CD4-positive, alpha-beta T cell (primary cell): ENCODE data around the gene RASA3. TPM values are rescaled to one million over a fixed set of nuclear protein-coding genes. Genes with fewer than 3 reads are reported as not detected.

ENCODE experiments used
- ATAC-seq: fragments of 200-7000 bp; cut with Tn5 transposase; one replicate; pipeline ENCODE4 v1.10.0; 2022; ENCODE audit warnings: mild to moderate bottlenecking; ENCODE audit not compliant: poor library complexity
- CTCF ChIA-PET: fragments of 350-600 bp; sonication (Branson Sonifier 250); formaldehyde crosslinking; loops from one replicate; lab custom pipeline; 2021; ENCODE audit warnings: antibody characterized with exemption, inconsistent platforms; lab: Charles Lee
- POLR2A ChIA-PET: fragments of 350-600 bp; sonication (Branson Sonifier 250); formaldehyde crosslinking; loops from one replicate; lab custom pipeline; 2021; ENCODE audit warnings: antibody characterized with exemption, inconsistent platforms; lab: Charles Lee
- DNase-seq, 14 experiments: peaks; one replicate each; pipeline ENCODE4 v3.0.0-alpha.2; 2013 to 2020; ENCODE audit warnings: mixed read lengths in 2 of 14
- H3K27ac ChIP-seq, 2 donors: one replicate each; pipeline versions ENCODE4 v1.5.1 to v1.7.0; 2013; ENCODE audit warnings: low read length in 2 of 2, low read depth in 1 of 2, mild to moderate bottlenecking in 1 of 2
- H3K27me3 ChIP-seq, 2 experiments: 1 replicate in 1 of 2; 2 replicates in 1 of 2; pipeline versions ENCODE4 v1.6.1 to v1.7.0; 2013; ENCODE audit warnings: low read length in 2 of 2, control low read depth in 1 of 2, mild to moderate bottlenecking in 1 of 2, moderate library complexity in 1 of 2; ENCODE audit not compliant: insufficient read depth in 2 of 2, control insufficient read depth in 1 of 2
- H3K36me3 ChIP-seq: one replicate; pipeline ENCODE4 v1.6.1; 2013; ENCODE audit warnings: low read length, control low read depth; ENCODE audit not compliant: insufficient read depth
- H3K4me1 ChIP-seq: one replicate; pipeline ENCODE4 v1.6.1; 2013; ENCODE audit warnings: low read length, control low read depth; ENCODE audit not compliant: insufficient read depth
- H3K4me3 ChIP-seq: one replicate; pipeline ENCODE4 v1.5.1; 2013; ENCODE audit warnings: mild to moderate bottlenecking, low read length, moderate library complexity
- H3K9me3 ChIP-seq, 2 experiments: 1 replicate in 1 of 2; 2 replicates in 1 of 2; pipeline versions ENCODE4 v1.6.1 to v1.7.0; 2013; ENCODE audit warnings: low read length in 2 of 2, mild to moderate bottlenecking in 2 of 2, control low read depth in 1 of 2, moderate library complexity in 1 of 2; ENCODE audit not compliant: control insufficient read depth in 1 of 2, insufficient read depth in 1 of 2
- H3K27ac Mint-ChIP-seq: one replicate; pipeline ENCODE4 v1.8.0; 2020; ENCODE audit warnings: mixed read lengths
- H3K27me3 Mint-ChIP-seq: one replicate; pipeline ENCODE4 v1.8.0; 2021; ENCODE audit warnings: mixed read lengths
- H3K36me3 Mint-ChIP-seq: one replicate; pipeline ENCODE4 v1.8.0; 2021; ENCODE audit warnings: low read depth, mixed read lengths
- H3K4me1 Mint-ChIP-seq: one replicate; pipeline ENCODE4 v1.8.0; 2021; ENCODE audit warnings: low read depth, mixed read lengths
- H3K4me3 Mint-ChIP-seq: one replicate; pipeline ENCODE4 v1.8.0; 2020; ENCODE audit warnings: mild to moderate bottlenecking, mixed read lengths
- H3K9me3 Mint-ChIP-seq: one replicate; pipeline ENCODE4 v1.8.0; 2020; ENCODE audit warnings: mixed read lengths
- CTCF ChIP-seq: fragments of 200-600 bp; IDR thresholded peaks from one replicate; pipeline ENCODE4 v1.8.0; 2022; ENCODE audit warnings: antibody characterized with exemption, mild to moderate bottlenecking
- intact Hi-C, 2 experiments: fragments of 100-400 bp; cut with DNase I in 1 of 2; cut with micrococcal nuclease in 1 of 2; formaldehyde crosslinking; loops; one replicate each; pipeline versions ENCODE4 v1.15.1 to v1.9.0; 2023 to 2025; cut with DNase I, micrococcal nuclease
- total RNA-seq, 174 experiments: library from RNA in 2 of 174; stranded (reverse) in 2 of 174; gene quantifications; one replicate each; pipeline ENCODE4 v1.2.3 and lab custom pipeline; 2021 to 2026

Gene RASA3
- total RNA-seq, 2 experiments from 2014 or later = 181 to 184 TPM

GRCh38 chr13:113955235-113955634 is 177.2 kb downstream of the RASA3 start:
- ChIA-PET POLR2A (no interaction called here), CTCF (no interaction called here)
- Histone ChIP-seq H3K27ac (no peak overlapping the region), H3K27me3 (no peaks in the 10 kb centered on the region), H3K4me3 (no peak overlapping the region), H3K36me3 (peaks cover 31% of the 10 kb centered on the region), H3K4me1 (peaks cover 13% of the 10 kb centered on the region), H3K9me3 (peaks cover 0 to 43% of the 10 kb centered on the region in 2 experiments)
- no peak for ATAC-seq
- H3K27me3 Mint-ChIP-seq = no peaks in the 10 kb centered on the region
- peaks cover 49% of the 10 kb centered on the region for H3K36me3 Mint-ChIP-seq
- TF ChIP-seq CTCF = no peak
- intact Hi-C loops = no loop called here
- H3K9me3 Mint-ChIP-seq = no peaks in the 10 kb centered on the region
- no peak overlapping the region for H3K4me3 Mint-ChIP-seq
- no peaks in the 10 kb centered on the region for H3K4me1 Mint-ChIP-seq
- no peak for DNase-seq
- no peak overlapping the region for H3K27ac Mint-ChIP-seq

GRCh38 chr13:113954046-113954835 is 178.2 kb downstream of the RASA3 start:
- Mint-ChIP-seq H3K36me3 (peaks cover 42% of the 10 kb centered on the region), H3K4me1 (no peaks in the 10 kb centered on the region), H3K27ac (peak overlapping the region; percentile 53), H3K4me3 (no peak overlapping the region), H3K27me3 (no peaks in the 10 kb centered on the region), H3K9me3 (no peaks in the 10 kb centered on the region)
- H3K9me3 ChIP-seq = peaks cover 0 to 36% of the 10 kb centered on the region in 2 experiments
- no peak for DNase-seq
- TF ChIP-seq CTCF = no peak
- intact Hi-C loops = no loop called here
- POLR2A ChIA-PET = no interaction called here
- H3K36me3 ChIP-seq = peaks cover 31% of the 10 kb centered on the region
- no peak overlapping the region for H3K27ac ChIP-seq
- no peak overlapping the region for H3K4me3 ChIP-seq
- ATAC-seq = no peak
- H3K4me1 ChIP-seq = peaks cover 13% of the 10 kb centered on the region
- CTCF ChIA-PET = no interaction called here
- H3K27me3 ChIP-seq = no peaks in the 10 kb centered on the region

GRCh38 chr13:113953561-113953960 is 178.9 kb downstream of the RASA3 start:
- DNase-seq (no peak), ATAC-seq (no peak)
- Histone ChIP-seq H3K27me3 (no peaks in the 10 kb centered on the region), H3K36me3 (peaks cover 31% of the 10 kb centered on the region), H3K9me3 (peaks cover 0 to 34% of the 10 kb centered on the region in 2 experiments), H3K27ac (no peak overlapping the region), H3K4me1 (peaks cover 13% of the 10 kb centered on the region), H3K4me3 (no peak overlapping the region)
- ChIA-PET CTCF (no interaction called here), POLR2A (no interaction called here)
- no peaks in the 10 kb centered on the region for H3K4me1 Mint-ChIP-seq
- H3K9me3 Mint-ChIP-seq = no peaks in the 10 kb centered on the region
- H3K27ac Mint-ChIP-seq = peak overlapping the region; percentile 53
- H3K4me3 Mint-ChIP-seq = no peak overlapping the region
- TF ChIP-seq CTCF = no peak
- H3K27me3 Mint-ChIP-seq = no peaks in the 10 kb centered on the region
- intact Hi-C loops = no loop called here
- peaks cover 43% of the 10 kb centered on the region for H3K36me3 Mint-ChIP-seq
